ENCODE results near the gene F11R. TPM values are rescaled to one million over a fixed set of nuclear protein-coding genes. Genes with fewer than 3 reads are reported as not detected.
"Not testable (repeated sequence)": the region's sequence is repeated elsewhere in the genome, so short reads cannot be mapped to it uniquely, and the experiment has no call there.

Gene F11R
- total RNA-seq: 9.8 TPM
- long read RNA-seq, partial matches to known transcripts: 0 of 1 reads
- long read RNA-seq, other reads (novel, unspliced or antisense): 1 of 1 reads

- ATAC-seq (peak; percentile 71), DNase-seq (ENCODE audit: missing footprints) (no peak)
- intact Hi-C loops (cut with DNase I): no loop called here
Measured at GRCh38 chr1:161020509-161021164, at the start of gene F11R. TSS of gene F11R (minus strand) at chr1:161021152. CDS start at chr1:161021073, 79 bp downstream.

- ATAC-seq (peak; percentile 56), DNase-seq (ENCODE audit: missing footprints) (peak; percentile 92)
- intact Hi-C loops (cut with DNase I): no loop called here
Measured at GRCh38 chr1:161069731-161070270, 48.8 kb upstream of the F11R start, which contains the start of gene ARHGAP30. TSS of gene ARHGAP30 (minus strand) at chr1:161069891. CDS start at chr1:161069624, 267 bp downstream.

GRCh38 chr1:161069241-161069640 lies 48.3 kb upstream of the F11R start:
- intact Hi-C loops (cut with DNase I): no loop called here
- ATAC-seq: no peak

GRCh38 chr1:161068306-161069234 lies 47.6 kb upstream of the F11R start:
- DNase-seq (ENCODE audit: missing footprints) (peak; percentile 87), ATAC-seq (peak; percentile 73)
- intact Hi-C loops (cut with DNase I): no loop called here

More at GRCh38 chr1:161069241-161069640, 48.3 kb upstream of the F11R start:
- no peak for DNase-seq (ENCODE audit: missing footprints)

- intact Hi-C loops (cut with DNase I): no loop called here
- ATAC-seq: no peak
- no peak for DNase-seq (ENCODE audit: missing footprints)
Measured at GRCh38 chr1:161066694-161067093, 45.7 kb upstream of the F11R start.

- DNase-seq (ENCODE audit: missing footprints); intact Hi-C loops (cut with DNase I); ATAC-seq: not testable (repeated sequence)
Measured at GRCh38 chr1:161065681-161066080, 44.7 kb upstream of the F11R start.

GRCh38 chr1:161063936-161064335 lies 43.0 kb upstream of the F11R start:
- intact Hi-C loops (cut with DNase I); DNase-seq (ENCODE audit: missing footprints); ATAC-seq: not testable (repeated sequence)

- intact Hi-C loops (cut with DNase I): no loop called here
- ATAC-seq (no peak), DNase-seq (ENCODE audit: missing footprints) (no peak)
Measured at GRCh38 chr1:161061419-161061818, 40.5 kb upstream of the F11R start.

GRCh38 chr1:161059293-161059692 lies 38.3 kb upstream of the F11R start:
- ATAC-seq (no peak), DNase-seq (ENCODE audit: missing footprints) (no peak)
- intact Hi-C loops (cut with DNase I): no loop called here

- DNase-seq (ENCODE audit: missing footprints): no peak
- no peak for ATAC-seq
- intact Hi-C loops (cut with DNase I): no loop called here
Measured at GRCh38 chr1:161054805-161055204, 33.9 kb upstream of the F11R start.

- intact Hi-C loops (cut with DNase I): no loop called here
- DNase-seq (ENCODE audit: missing footprints): no peak
- no peak for ATAC-seq
Measured at GRCh38 chr1:161054232-161054631, 33.3 kb upstream of the F11R start.

- DNase-seq (ENCODE audit: missing footprints): no peak
- ATAC-seq: no peak
- intact Hi-C loops (cut with DNase I): no loop called here
Measured at GRCh38 chr1:161052899-161053298, 31.9 kb upstream of the F11R start.

- intact Hi-C loops (cut with DNase I): no loop called here
- ATAC-seq: no peak
- no peak for DNase-seq (ENCODE audit: missing footprints)
Measured at GRCh38 chr1:161051219-161051618, 30.3 kb upstream of the F11R start.

GRCh38 chr1:161048949-161049722 lies 28.2 kb upstream of the F11R start:
- no peak for ATAC-seq
- no peak for DNase-seq (ENCODE audit: missing footprints)
- intact Hi-C loops (cut with DNase I): loop anchor here (5.0 kb wide), 1 partner anchor 83 kb away; the partner anchor contains the start of gene DEDD

- DNase-seq (ENCODE audit: missing footprints) (no peak), ATAC-seq (no peak)
- intact Hi-C loops (cut with DNase I): loop anchor here (5.0 kb wide), 1 partner anchor 85 kb away; the partner anchor contains the start of gene DEDD
Measured at GRCh38 chr1:161047436-161048420, 26.8 kb upstream of the F11R start.

- intact Hi-C loops (cut with DNase I): loop anchor here (1.0 to 5.0 kb wide), 2 partner anchors 51 to 86 kb away; partner anchors contain the start of gene DEDD
- ATAC-seq (no peak), DNase-seq (ENCODE audit: missing footprints) (no peak)
Measured at GRCh38 chr1:161046605-161047228, 25.8 kb upstream of the F11R start.
